Activated CD8-positive, alpha-beta memory T cell treated with anti-CD3 and anti-CD28 coated beads, Interleukin-2, amount 10 ng/mL, durations not matched to agents 7 days and 5 days (primary cell): ENCODE data around the gene CTNNA1. TPM values are rescaled to one million over a fixed set of nuclear protein-coding genes. Genes with fewer than 3 reads are reported as not detected.
A peak's percentile ranks its signal among the peaks of the same experiment; 100 is the strongest.
"Not testable (repeated sequence)": the region's sequence is repeated elsewhere in the genome, so short reads cannot be mapped to it uniquely, and the experiment has no call there.

Experiments
- ATAC-seq: fragments of 150-1000 bp; cut with Tn5 transposase; one replicate; pipeline ENCODE4 v1.10.0; 2021; ENCODE audit warnings: moderate library complexity
- CTCF ChIA-PET: fragments of 350-600 bp; sonication (Branson Sonifier 250); formaldehyde crosslinking; loops from one replicate; lab custom pipeline; 2021; ENCODE audit warnings: antibody characterized with exemption; lab: Charles Lee
- DNase-seq: peaks from one replicate; pipeline ENCODE4 v3.0.0-alpha.2; 2020
- H3K27ac Mint-ChIP-seq: one replicate; pipeline ENCODE4 v1.8.0; 2021; ENCODE audit warnings: mild to moderate bottlenecking, mixed read lengths
- H3K27me3 Mint-ChIP-seq: one replicate; pipeline ENCODE4 v1.8.0; 2021; ENCODE audit warnings: mixed read lengths
- H3K36me3 Mint-ChIP-seq: one replicate; pipeline ENCODE4 v1.8.0; 2021; ENCODE audit warnings: mild to moderate bottlenecking, mixed read lengths
- H3K4me1 Mint-ChIP-seq: one replicate; pipeline ENCODE4 v1.8.0; 2021; ENCODE audit warnings: mixed read lengths
- H3K4me3 Mint-ChIP-seq: one replicate; pipeline ENCODE4 v1.8.0; 2021; ENCODE audit warnings: mild to moderate bottlenecking, moderate library complexity, mixed read lengths
- H3K9me3 Mint-ChIP-seq: one replicate; pipeline ENCODE4 v1.8.0; 2022; ENCODE audit warnings: low read depth, mixed read lengths
- total RNA-seq, 2 experiments: library from RNA; stranded (reverse); gene quantifications; one replicate each; pipeline ENCODE4 v1.2.3, GENCODE V29; 2021

CTNNA1 gene
- total RNA-seq, 2 experiments from 2014 or later, result 62.0 to 89.8 TPM

DNA sequence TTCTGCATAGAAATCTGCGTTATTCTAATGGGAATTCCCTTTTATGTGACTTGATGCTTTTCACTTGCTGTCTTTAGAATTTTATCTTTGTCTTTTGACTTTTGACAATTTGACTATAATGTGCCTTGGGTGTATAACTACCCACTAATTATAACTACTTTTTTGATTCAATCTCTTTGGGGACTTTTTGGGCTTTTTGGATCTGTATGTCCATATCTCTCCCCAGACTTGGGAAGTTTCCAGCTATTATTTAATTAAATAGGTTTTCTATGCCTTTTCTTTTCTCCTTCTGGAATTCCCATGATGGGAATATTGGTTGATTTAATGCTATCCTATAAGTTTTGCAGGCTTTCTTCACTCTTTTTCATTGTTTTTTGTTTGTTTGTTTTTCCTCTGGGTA is 64.0 kb downstream of the CTNNA1 start:
- Mint-ChIP-seq H3K4me3 (no peak overlapping the region), H3K9me3 (no peaks in the 10 kb centered on the region)

DNA sequence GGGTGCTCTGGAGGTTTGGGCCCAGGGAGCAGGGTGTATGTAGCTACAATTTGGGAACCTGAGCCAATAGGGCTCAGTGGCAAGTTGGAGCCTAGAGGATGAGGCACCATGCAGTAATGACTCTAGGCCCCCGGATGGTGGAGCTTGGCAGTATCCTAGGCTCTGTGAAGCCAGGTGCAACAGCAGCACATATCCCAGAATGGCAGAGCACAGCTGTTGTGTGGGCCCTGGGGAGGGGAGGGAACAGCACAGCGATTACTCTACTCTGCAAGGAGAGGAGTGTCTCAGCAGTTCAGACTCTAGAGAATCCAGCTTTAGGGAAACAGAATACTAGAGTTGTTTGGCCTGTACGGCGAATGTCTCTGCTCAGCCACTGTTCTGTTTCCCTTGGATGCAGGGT is 65.9 kb downstream of the CTNNA1 start:
- CTCF ChIA-PET, result no interaction called here

More for the DNA sequence above, 64.0 kb downstream of the CTNNA1 start:
- ATAC-seq (no peak), DNase-seq (no peak)
- Mint-ChIP-seq H3K4me1 (no peaks in the 10 kb centered on the region), H3K27ac (no peak overlapping the region), H3K27me3 (no peaks in the 10 kb centered on the region), H3K36me3 (peaks cover 8% of the 10 kb centered on the region)
- CTCF ChIA-PET, result no interaction called here

DNA sequence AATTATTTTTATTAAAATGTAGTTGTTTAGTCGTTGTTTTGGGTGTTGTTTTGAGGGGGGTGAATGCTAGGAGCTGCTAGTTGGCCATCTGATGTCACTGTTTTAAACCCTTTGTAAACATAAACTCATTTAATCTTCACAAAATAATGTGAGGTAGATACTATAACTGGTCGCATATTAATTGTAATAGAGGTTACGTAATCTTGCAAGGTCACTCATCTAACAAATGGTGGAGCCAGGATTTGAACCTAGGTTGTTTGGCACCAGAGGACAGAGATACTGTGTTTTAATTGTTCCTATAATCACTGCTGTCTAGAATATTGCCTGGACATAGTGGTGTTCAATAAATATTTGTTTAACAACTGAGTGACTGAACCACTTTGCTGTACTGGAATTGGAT is 67.5 kb downstream of the CTNNA1 start:
- Mint-ChIP-seq H3K36me3 (peaks cover 3% of the 10 kb centered on the region), H3K27ac (no peak overlapping the region), H3K4me1 (peaks cover 4% of the 10 kb centered on the region), H3K9me3 (no peaks in the 10 kb centered on the region), H3K27me3 (no peaks in the 10 kb centered on the region), H3K4me3 (no peak overlapping the region)
- ATAC-seq (no peak), DNase-seq (no peak)
- CTCF ChIA-PET, result no interaction called here

More for the DNA sequence above, 65.9 kb downstream of the CTNNA1 start:
- ATAC-seq, result no peak
- Mint-ChIP-seq H3K27ac (no peak overlapping the region), H3K4me1 (no peaks in the 10 kb centered on the region), H3K4me3 (no peak overlapping the region), H3K27me3 (no peaks in the 10 kb centered on the region), H3K9me3 (no peaks in the 10 kb centered on the region), H3K36me3 (peaks cover 7% of the 10 kb centered on the region)
- DNase-seq, result no peak

DNA sequence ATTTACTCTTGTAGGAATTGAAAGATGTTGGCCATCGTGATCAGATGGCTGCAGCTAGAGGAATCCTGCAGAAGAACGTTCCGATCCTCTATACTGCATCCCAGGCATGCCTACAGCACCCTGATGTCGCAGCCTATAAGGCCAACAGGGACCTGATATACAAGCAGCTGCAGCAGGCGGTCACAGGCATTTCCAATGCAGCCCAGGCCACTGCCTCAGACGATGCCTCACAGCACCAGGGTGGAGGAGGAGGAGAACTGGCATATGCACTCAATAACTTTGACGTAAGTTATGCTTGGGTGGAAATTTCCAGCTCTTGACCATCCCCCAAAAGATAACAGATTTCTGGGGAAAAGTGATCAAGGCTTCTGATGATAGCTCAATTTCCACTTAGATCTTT is 71.3 kb downstream of the CTNNA1 start:
- Mint-ChIP-seq H3K27ac (no peak overlapping the region), H3K9me3 (no peaks in the 10 kb centered on the region)
- DNase-seq, result no peak

DNA sequence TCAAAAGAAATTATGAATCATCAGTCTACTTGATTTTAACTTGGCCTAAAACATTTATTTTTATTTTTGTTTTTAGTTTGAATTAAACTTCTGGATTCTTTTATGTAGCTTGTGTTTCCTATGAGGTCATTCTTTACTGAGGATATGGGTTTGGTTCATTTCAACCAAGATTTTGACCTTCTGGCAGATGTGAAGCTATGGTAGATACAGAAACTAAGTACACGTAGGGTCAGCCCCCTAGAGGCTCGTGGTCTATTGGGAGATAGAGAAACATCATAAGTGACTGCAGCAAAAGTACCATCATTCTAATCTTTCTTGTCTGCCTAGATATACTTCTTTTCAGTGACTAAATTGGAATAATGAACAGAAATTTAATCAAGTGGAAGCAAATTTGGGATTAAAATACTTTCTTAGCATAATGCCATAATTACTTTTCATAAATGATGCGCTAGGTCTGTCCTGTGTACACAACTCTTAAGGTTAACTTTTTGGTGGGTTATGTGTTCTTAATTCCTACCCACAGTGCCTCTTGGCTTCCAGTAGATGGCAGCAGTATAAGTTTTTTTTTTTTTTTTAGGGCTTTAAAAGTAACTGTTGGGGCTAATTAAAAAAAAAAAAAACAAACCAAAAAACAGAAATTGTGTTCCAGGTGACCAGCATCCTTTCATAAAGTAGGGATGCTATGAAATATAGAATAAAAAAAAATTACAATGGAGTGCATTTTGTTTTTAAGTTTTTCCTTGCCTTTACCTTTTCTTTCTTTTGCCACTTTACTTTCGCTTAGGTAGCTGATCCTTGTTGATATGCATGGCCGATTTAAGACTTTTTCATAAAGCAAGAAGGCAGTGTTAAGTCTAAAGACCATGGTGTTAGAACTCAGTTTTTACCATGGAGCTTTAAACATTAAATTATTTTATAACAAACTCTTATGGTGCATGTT is 72.0 kb downstream of the CTNNA1 start:
- no peaks in the 10 kb centered on the region for H3K9me3 Mint-ChIP-seq
- H3K4me3 Mint-ChIP-seq, result no peak overlapping the region
- H3K36me3 Mint-ChIP-seq, result peaks cover 3% of the 10 kb centered on the region
- no peaks in the 10 kb centered on the region for H3K27me3 Mint-ChIP-seq
- CTCF ChIA-PET, result interaction anchor here (0.7 to 2.9 kb wide), 10 partner anchors 10 to 579 kb away, joined by 3 to 15 read pairs (median 5); partner anchors contain the start of gene SPATA24
- no peak overlapping the region for H3K27ac Mint-ChIP-seq
- DNase-seq (no peak), ATAC-seq (peak; percentile 30)
- H3K4me1 Mint-ChIP-seq, result peaks cover 4% of the 10 kb centered on the region

More for the DNA sequence above, 71.3 kb downstream of the CTNNA1 start:
- CTCF ChIA-PET, result interaction anchor here (1.0 to 2.9 kb wide), 5 partner anchors 11 to 437 kb away, joined by 3 to 15 read pairs (median 10); no protein-coding TSS in a partner anchor
- Mint-ChIP-seq H3K36me3 (peaks cover 3% of the 10 kb centered on the region), H3K27me3 (no peaks in the 10 kb centered on the region), H3K4me3 (no peak overlapping the region), H3K4me1 (peaks cover 4% of the 10 kb centered on the region)
- ATAC-seq, result no peak

DNA sequence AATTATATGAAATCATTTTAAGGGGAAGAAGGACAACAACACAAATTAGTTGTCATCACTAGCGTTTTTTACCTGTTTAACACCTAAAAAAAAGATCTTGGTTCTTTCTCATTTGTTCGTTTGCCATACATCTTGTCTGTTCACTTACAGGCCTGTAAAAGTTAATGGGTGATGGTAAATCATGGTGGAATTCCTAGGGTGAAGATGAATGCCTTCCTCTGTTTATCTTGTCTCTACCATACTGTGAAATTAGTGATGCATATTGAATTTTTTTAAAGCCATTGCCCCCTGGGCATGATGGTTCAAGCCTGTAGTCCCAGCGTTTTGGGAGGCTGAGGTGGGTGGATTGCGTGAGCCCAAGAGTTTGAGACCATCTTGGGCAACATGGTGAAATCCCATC is 75.3 kb downstream of the CTNNA1 start:
- H3K4me3 Mint-ChIP-seq, result no peak overlapping the region
- DNase-seq (no peak), ATAC-seq (no peak)

DNA sequence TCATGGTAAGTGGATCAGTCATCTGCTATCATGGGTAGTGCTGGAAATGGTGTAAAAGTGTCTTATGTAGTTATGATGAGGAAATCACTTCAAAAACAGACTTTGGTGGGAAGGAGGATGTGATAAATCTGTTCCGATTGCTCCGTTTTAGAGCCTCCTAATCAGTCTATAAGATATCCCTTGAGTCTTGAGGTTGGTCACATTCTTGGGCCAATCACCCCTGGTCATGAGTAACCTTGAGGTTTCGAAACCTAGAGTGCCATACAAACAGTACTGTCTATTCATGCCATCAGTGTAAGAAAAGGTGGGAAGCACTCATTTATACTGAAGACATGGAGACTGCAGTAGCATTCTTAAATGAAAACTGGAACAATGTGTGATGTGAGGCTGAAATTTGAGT is 76.1 kb downstream of the CTNNA1 start:
- no peak overlapping the region for H3K4me3 Mint-ChIP-seq
- H3K9me3 Mint-ChIP-seq, result no peaks in the 10 kb centered on the region
- CTCF ChIA-PET, result no interaction called here
- ATAC-seq (no peak), DNase-seq (no peak)
- H3K27ac Mint-ChIP-seq, result no peak overlapping the region
- H3K36me3 Mint-ChIP-seq, result peaks cover 3% of the 10 kb centered on the region
- H3K27me3 Mint-ChIP-seq, result no peaks in the 10 kb centered on the region
- H3K4me1 Mint-ChIP-seq, result peaks cover 7% of the 10 kb centered on the region

More for the DNA sequence above, 75.3 kb downstream of the CTNNA1 start:
- peaks cover 3% of the 10 kb centered on the region for H3K36me3 Mint-ChIP-seq
- H3K27me3 Mint-ChIP-seq, result no peaks in the 10 kb centered on the region
- H3K4me1 Mint-ChIP-seq, result peaks cover 7% of the 10 kb centered on the region
- CTCF ChIA-PET, result no interaction called here
- H3K27ac Mint-ChIP-seq, result no peak overlapping the region
- H3K9me3 Mint-ChIP-seq, result no peaks in the 10 kb centered on the region

DNA sequence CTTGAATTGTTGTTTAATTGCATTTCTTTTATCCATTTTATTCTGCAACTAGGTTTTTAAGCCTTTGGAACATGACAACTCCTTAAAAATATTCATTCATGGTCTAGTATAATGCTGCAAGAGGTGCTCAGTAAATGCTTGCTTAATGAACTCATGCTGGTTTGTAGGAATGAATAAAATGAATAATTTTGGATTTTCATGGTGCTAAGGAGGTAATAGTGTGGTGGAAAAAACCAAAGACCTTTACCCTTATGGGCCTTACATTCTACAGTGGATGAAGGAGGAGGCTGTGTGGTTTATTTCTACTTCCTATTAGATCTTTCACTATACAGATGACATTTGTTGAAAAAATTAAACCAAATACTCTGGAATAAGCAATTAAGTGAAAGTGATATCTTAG is 78.5 kb downstream of the CTNNA1 start:
- CTCF ChIA-PET, result no interaction called here
- no peaks in the 10 kb centered on the region for H3K27me3 Mint-ChIP-seq
- peaks cover 4% of the 10 kb centered on the region for H3K4me1 Mint-ChIP-seq
- H3K9me3 Mint-ChIP-seq, result no peaks in the 10 kb centered on the region
- no peak overlapping the region for H3K27ac Mint-ChIP-seq
- no peak for ATAC-seq
- DNase-seq, result no peak
- peaks cover 3% of the 10 kb centered on the region for H3K36me3 Mint-ChIP-seq
- no peak overlapping the region for H3K4me3 Mint-ChIP-seq

DNA sequence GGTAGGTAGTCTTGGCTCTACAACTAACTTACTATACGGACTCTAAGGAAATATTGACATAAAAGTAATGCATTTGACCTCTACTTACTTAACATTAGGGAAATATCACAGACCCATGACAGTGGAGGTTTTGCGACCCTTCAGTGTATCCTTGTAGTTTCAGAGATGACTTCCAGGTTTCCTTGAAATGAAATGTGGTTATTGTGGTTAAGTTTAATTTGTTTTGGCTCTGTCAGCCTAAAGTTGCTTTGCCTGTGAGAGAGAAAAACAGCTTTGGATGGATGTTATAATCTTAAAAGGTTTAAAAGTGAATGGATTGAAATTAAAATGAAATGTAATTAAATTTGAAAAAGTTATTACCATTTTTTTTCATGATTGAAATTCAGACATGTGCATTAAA is 79.0 kb downstream of the CTNNA1 start:
- DNase-seq (no peak), ATAC-seq (no peak)
- Mint-ChIP-seq H3K27me3 (no peaks in the 10 kb centered on the region), H3K4me3 (no peak overlapping the region), H3K36me3 (peaks cover 3% of the 10 kb centered on the region), H3K27ac (no peak overlapping the region), H3K9me3 (no peaks in the 10 kb centered on the region), H3K4me1 (peaks cover 4% of the 10 kb centered on the region)
- CTCF ChIA-PET, result interaction anchor here (0.9 kb wide), 1 partner anchor 10 kb away, joined by 3 read pairs; no protein-coding TSS in a partner anchor

DNA sequence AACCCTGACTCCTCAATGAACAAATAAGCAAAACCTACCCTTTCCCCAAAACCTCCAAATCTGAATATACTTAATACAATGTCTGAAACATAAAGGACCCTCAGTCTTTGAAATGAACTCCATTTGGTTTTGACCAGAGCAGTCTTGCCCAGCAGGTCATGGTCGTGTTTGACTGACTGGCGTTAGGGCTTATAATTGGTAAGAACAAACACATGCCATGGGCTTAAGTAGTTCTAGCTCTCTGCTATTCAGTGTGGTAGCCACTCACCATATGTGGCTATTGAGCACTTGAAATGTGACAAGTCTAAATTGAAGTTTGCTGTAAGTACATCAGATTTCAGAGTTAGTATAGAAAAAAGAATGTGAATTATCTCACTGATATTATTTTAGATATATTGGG is 79.9 kb downstream of the CTNNA1 start:
- CTCF ChIA-PET, result interaction anchor here (0.9 kb wide), 1 partner anchor 11 kb away, joined by 3 read pairs; no protein-coding TSS in a partner anchor
- no peak for ATAC-seq
- H3K4me3 Mint-ChIP-seq, result no peak overlapping the region

DNA sequence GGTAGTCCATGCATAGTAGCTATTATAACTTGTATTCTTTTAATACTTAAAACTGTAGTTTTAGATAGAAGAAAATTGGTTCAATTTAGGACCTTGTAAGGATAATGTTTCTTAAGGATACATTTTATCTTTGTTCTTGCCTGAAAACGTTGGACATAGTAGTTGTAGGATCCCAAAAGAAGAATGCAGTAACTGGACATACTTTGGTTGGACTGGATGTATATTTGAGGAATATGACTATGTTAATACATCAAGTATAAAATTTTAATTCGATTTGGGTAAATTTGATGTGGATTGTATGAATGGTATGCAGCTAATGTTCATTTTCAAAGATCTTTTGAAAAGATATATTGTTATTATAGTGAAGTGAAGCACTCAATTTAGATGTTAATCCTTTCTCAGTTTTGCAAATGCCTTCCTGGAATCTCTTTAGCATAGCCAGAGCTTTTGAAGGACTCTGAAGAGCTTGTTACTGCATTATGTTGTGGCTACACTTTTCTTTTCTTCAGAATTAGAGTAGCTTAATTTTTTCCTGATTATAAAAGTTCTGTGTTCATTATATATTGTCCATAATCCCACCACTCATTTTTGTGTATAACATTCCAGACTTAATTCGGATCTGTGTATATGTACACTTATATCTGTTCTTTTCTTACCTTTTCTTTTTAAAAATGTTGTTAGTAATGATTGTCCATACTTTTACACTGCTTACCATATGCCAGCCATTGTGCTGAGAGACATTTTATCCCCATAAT is 80.7 kb downstream of the CTNNA1 start:
- H3K4me3 Mint-ChIP-seq, result no peak overlapping the region
- ATAC-seq (no peak), DNase-seq (no peak)
- CTCF ChIA-PET, result interaction anchor here (2.9 kb wide), 1 partner anchor 8 kb away, joined by 15 read pairs; no protein-coding TSS in a partner anchor
- H3K4me1 Mint-ChIP-seq, result peaks cover 4% of the 10 kb centered on the region
- no peaks in the 10 kb centered on the region for H3K36me3 Mint-ChIP-seq
- H3K9me3 Mint-ChIP-seq, result no peaks in the 10 kb centered on the region
- no peak overlapping the region for H3K27ac Mint-ChIP-seq
- H3K27me3 Mint-ChIP-seq, result no peaks in the 10 kb centered on the region

More for the DNA sequence above, 79.9 kb downstream of the CTNNA1 start:
- Mint-ChIP-seq H3K27ac (no peak overlapping the region), H3K36me3 (no peaks in the 10 kb centered on the region), H3K4me1 (peaks cover 4% of the 10 kb centered on the region), H3K27me3 (no peaks in the 10 kb centered on the region), H3K9me3 (no peaks in the 10 kb centered on the region)
- no peak for DNase-seq

DNA sequence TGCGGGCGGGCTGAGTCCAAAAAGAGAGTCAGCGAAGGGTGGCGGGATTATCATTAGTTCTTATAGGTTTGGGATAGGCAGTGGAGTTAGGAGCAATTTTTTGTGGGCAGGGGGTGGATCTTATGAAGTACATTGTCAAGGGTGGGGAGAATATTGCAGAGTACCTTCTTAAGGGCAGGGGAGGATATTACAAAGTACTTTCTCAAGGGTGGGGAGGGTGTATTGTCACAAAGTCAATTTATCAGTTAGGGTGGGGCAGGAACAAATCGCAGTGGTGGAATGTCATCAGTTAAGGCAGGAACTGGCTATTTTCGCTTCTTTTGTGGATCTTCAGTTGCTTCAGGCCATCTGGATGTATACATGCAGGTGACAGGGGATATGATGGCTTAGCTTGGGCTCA is 81.6 kb downstream of the CTNNA1 start:
- not testable (repeated sequence) for H3K4me3 Mint-ChIP-seq, ATAC-seq, H3K27ac Mint-ChIP-seq, H3K4me1 Mint-ChIP-seq, H3K27me3 Mint-ChIP-seq, H3K36me3 Mint-ChIP-seq, DNase-seq, H3K9me3 Mint-ChIP-seq
- CTCF ChIA-PET, result interaction anchor here (2.9 kb wide), 1 partner anchor 9 kb away, joined by 15 read pairs; no protein-coding TSS in a partner anchor

DNA sequence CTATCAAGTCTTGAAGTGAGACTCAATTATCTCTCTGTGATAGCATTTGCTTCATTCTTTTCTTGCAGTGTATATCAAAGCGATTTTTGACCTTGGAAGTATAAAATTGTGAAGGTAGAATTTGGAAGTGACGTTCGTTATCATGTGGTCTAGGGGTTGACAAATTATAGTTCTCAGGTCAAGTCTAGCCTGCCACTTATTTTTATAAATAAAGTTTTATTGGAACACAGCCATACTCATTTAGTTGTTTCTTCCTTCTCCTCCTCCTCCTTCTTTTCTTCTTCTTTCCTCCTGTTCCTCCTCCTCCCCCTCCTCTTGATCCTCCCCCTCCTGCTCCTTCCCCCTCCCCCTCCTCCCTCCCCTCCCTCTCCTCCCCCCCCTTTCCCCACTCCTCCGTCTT is 83.9 kb downstream of the CTNNA1 start:
- CTCF ChIA-PET, result no interaction called here
- Mint-ChIP-seq H3K27ac (no peak overlapping the region), H3K4me1 (peaks cover 2% of the 10 kb centered on the region), H3K9me3 (no peaks in the 10 kb centered on the region), H3K4me3 (no peak overlapping the region), H3K27me3 (no peaks in the 10 kb centered on the region), H3K36me3 (no peaks in the 10 kb centered on the region)
- ATAC-seq (no peak), DNase-seq (no peak)
